GM21737 (cell line): ENCODE data around the gene NME2.

Source experiments
- ATAC-seq: cut with Tn5 transposase; IDR thresholded peaks from one replicate; pipeline ENCODE4 v1.9.1; 2021; ENCODE audit warnings: mild to moderate bottlenecking, moderate library complexity; ENCODE audit not compliant: unreplicated experiment

The NME2 gene

GRCh38 chr17:51200295-51200694, 34.1 kb downstream of the NME2 start:
- no peak for ATAC-seq

- no peak for ATAC-seq
Observed at GRCh38 chr17:51200846-51201245, 34.6 kb downstream of the NME2 start.

GRCh38 chr17:51203838-51204237, 37.6 kb downstream of the NME2 start:
- ATAC-seq: no peak

- ATAC-seq: no peak
Observed at GRCh38 chr17:51214920-51215319, 48.7 kb downstream of the NME2 start.

- ATAC-seq: no peak
Observed at GRCh38 chr17:51217946-51218345, 51.7 kb downstream of the NME2 start.

GRCh38 chr17:51221322-51221721, 55.1 kb downstream of the NME2 start:
- no peak for ATAC-seq
